Panc1 (cell line): ENCODE measurements around the gene ALDH1A1. TPM values are rescaled to one million over a fixed set of nuclear protein-coding genes. Genes with fewer than 3 reads are reported as not detected.

ENCODE experiments used
- ATAC-seq: fragments of 200-7000 bp; cut with Tn5 transposase; 2 replicates; pipeline ENCODE4 v1.9.1; 2020; ENCODE audit warnings: mild to moderate bottlenecking, moderate library complexity
- BruUV-seq: library from RNA; stranded (reverse); fragments of 400-500 nt; replicated peaks from 2 replicates; lab custom pipeline; 2021; lab: Mats Ljungman, UMichigan
- CTCF ChIA-PET: fragments of 300-600 bp; sonication (Branson Sonifier 250); formaldehyde crosslinking; loops from one replicate; lab custom pipeline; 2022; ENCODE audit warnings: antibody characterized with exemption; lab: Charles Lee
- POLR2A ChIA-PET: fragments of 300-600 bp; sonication (Branson Sonifier 250); formaldehyde crosslinking; loops from one replicate; lab custom pipeline; 2022; ENCODE audit warnings: antibody characterized with exemption; lab: Charles Lee
- DNase-seq: peaks from one replicate; pipeline ENCODE4 v3.0.0-alpha.2; 2010; ENCODE audit warnings: low read depth, low spot score
- H3K27ac ChIP-seq: 2 replicates; pipeline ENCODE4 v1.5.1; 2011; ENCODE audit warnings: mild to moderate bottlenecking, low read length, inconsistent platforms
- H3K27me3 ChIP-seq: fragments of 200-500 bp; sonication (Bioruptor generic); 2 replicates; pipeline ENCODE4 v1.6.0; 2014; ENCODE audit warnings: low read length, inconsistent platforms; ENCODE audit not compliant: control insufficient read depth, insufficient read depth
- H3K36me3 ChIP-seq: fragments of 200-500 bp; sonication (Bioruptor generic); 2 replicates; pipeline ENCODE4 v1.5.1; 2014; ENCODE audit warnings: inconsistent platforms, mild to moderate bottlenecking, low read length, moderate library complexity; ENCODE audit not compliant: control insufficient read depth, insufficient read depth
- H3K4me1 ChIP-seq: 2 replicates; pipeline ENCODE4 v1.5.1; 2011; ENCODE audit warnings: inconsistent platforms, mild to moderate bottlenecking, low read length, moderate library complexity; ENCODE audit not compliant: control insufficient read depth, insufficient read depth
- H3K4me3 ChIP-seq, 2 experiments: 2 replicates each; pipeline ENCODE4 v1.5.1; 2011 to 2012; ENCODE audit warnings: low read depth in 2 of 2, low read length in 2 of 2, mild to moderate bottlenecking in 2 of 2, inconsistent platforms in 1 of 2, moderate library complexity in 1 of 2
- H3K9me3 ChIP-seq: fragments of 200-500 bp; sonication (Bioruptor generic); 2 replicates; pipeline ENCODE4 v1.5.1; 2014; ENCODE audit warnings: low read depth, mild to moderate bottlenecking, inconsistent platforms, low read length, moderate library complexity; ENCODE audit not compliant: control insufficient read depth, insufficient read depth
- CTCF ChIP-seq: fragments of 450-650 bp; IDR thresholded peaks from 2 replicates; pipeline ENCODE4 v1.5.1; 2017; ENCODE audit warnings: mild to moderate bottlenecking
- POLR2AphosphoS5 ChIP-seq: IDR thresholded peaks from 2 replicates; pipeline ENCODE4 v1.6.1; 2012; ENCODE audit warnings: mild to moderate bottlenecking, low read depth, low read length, moderate library complexity
- SIN3A ChIP-seq: IDR thresholded peaks from 2 replicates; pipeline ENCODE4 v1.6.1; 2012; ENCODE audit warnings: low read depth, mild to moderate bottlenecking, low read length, moderate library complexity, borderline replicate concordance; ENCODE audit not compliant: insufficient read depth
- TCF7L2 ChIP-seq: IDR thresholded peaks from 2 replicates; pipeline ENCODE4 v1.6.1; 2011; ENCODE audit warnings: mild to moderate bottlenecking, low read depth, low read length, inconsistent platforms
- in situ Hi-C: cut with HindIII; loops from 2 replicates; pipeline ENCODE4 v1.10.0; 2016; ENCODE audit warnings: low sequenced_read_pairs, low pct_unique_long_range_greater_than_20kb
- intact Hi-C: fragments of 100-400 bp; cut with micrococcal nuclease; formaldehyde crosslinking; loops from one replicate; pipeline ENCODE4 v1.10.0; 2022; ENCODE audit not compliant: unreplicated experiment
- total RNA-seq: library from RNA; stranded (reverse); gene quantifications from one replicate; pipeline ENCODE4 v1.2.1, GENCODE V29; 2021; ENCODE audit not compliant: unreplicated experiment
- TF ChIP-seq, protein P1 (sequence below), 2 experiments: IDR thresholded peaks; 2 replicates each; pipeline ENCODE4 v1.6.1; 2011 to 2012; ENCODE audit warnings: low read depth in 2 of 2, control low read depth in 1 of 2, low read length in 1 of 2, mild to moderate bottlenecking in 1 of 2, moderate library complexity in 1 of 2; ENCODE audit not compliant: insufficient read depth in 1 of 2

Gene ALDH1A1
- total RNA-seq, 1 experiment from 2014 or later, result 0.54 TPM

DNA sequence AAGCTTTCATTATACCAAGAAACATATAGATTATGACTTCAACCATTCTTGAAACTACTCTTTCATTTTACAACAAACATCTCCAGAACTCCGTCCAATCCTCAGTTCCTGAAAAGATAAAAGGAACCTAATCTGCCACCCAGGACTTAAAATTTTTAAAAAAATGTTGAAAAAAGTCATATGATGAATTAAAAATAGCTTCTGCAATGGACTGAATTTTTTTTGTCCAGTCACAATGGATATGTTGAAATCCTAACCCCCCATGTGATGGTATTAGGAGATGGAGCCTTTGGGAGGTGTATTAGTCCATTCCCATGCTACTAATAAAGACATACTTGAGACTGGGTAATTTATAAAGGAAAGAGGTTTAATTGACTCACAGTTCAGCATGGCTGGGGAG, 2.7 kb upstream of the ALDH1A1 start:
- Histone ChIP-seq H3K27ac (no peak overlapping the region), H3K4me1 (no peaks in the 10 kb centered on the region), H3K9me3 (no peaks in the 10 kb centered on the region), H3K27me3 (no peaks in the 10 kb centered on the region), H3K36me3 (no peaks in the 10 kb centered on the region), H3K4me3 (no peak overlapping the region)
- no TSS peak for BruUV-seq
- DNase-seq (no peak), ATAC-seq (no peak)
- TF ChIP-seq POLR2AphosphoS5 (no peak), CTCF (no peak), TCF7L2 (no peak), SIN3A (no peak)
- TF ChIP-seq, protein P1, sequence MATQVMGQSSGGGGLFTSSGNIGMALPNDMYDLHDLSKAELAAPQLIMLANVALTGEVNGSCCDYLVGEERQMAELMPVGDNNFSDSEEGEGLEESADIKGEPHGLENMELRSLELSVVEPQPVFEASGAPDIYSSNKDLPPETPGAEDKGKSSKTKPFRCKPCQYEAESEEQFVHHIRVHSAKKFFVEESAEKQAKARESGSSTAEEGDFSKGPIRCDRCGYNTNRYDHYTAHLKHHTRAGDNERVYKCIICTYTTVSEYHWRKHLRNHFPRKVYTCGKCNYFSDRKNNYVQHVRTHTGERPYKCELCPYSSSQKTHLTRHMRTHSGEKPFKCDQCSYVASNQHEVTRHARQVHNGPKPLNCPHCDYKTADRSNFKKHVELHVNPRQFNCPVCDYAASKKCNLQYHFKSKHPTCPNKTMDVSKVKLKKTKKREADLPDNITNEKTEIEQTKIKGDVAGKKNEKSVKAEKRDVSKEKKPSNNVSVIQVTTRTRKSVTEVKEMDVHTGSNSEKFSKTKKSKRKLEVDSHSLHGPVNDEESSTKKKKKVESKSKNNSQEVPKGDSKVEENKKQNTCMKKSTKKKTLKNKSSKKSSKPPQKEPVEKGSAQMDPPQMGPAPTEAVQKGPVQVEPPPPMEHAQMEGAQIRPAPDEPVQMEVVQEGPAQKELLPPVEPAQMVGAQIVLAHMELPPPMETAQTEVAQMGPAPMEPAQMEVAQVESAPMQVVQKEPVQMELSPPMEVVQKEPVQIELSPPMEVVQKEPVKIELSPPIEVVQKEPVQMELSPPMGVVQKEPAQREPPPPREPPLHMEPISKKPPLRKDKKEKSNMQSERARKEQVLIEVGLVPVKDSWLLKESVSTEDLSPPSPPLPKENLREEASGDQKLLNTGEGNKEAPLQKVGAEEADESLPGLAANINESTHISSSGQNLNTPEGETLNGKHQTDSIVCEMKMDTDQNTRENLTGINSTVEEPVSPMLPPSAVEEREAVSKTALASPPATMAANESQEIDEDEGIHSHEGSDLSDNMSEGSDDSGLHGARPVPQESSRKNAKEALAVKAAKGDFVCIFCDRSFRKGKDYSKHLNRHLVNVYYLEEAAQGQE (IDR thresholded peaks at IDR 0.05; ENCODE audit: insufficient read depth in 1 of 2, low read depth in 2 of 2, low read length in 1 of 2), result no peak
- POLR2A ChIA-PET, result no interaction called here
- intact Hi-C loops (no loop called here), in situ Hi-C loops (no loop called here)
- CTCF ChIA-PET, result no interaction called here

DNA sequence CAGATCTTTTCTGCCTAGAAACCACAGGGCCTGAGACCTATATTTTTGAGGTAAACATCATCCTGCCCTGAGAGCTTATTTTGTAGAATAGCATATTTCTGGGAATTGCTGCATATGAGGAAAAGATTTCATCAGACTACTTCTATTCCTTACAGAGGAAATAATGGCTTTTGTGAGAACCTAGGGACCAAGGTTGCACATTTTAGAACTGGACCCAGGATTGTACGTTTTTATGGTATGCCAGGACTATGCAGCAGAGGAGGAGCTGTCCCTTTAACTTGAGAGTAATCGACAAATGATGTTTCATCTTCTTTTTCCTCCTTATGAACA, 2.2 kb upstream of the ALDH1A1 start:
- POLR2A ChIA-PET, result no interaction called here
- BruUV-seq, result no TSS peak
- no peak overlapping the region for H3K27ac ChIP-seq
- TF ChIP-seq, protein P1 (IDR thresholded peaks at IDR 0.05; ENCODE audit: insufficient read depth in 1 of 2, low read depth in 2 of 2, low read length in 1 of 2), result no peak
- TF ChIP-seq CTCF, result no peak
- no peak for TF ChIP-seq POLR2AphosphoS5
- no peak for TF ChIP-seq SIN3A
- no peak for TF ChIP-seq TCF7L2
- H3K27me3 ChIP-seq, result no peaks in the 10 kb centered on the region
- DNase-seq (no peak), ATAC-seq (no peak)
- CTCF ChIA-PET, result no interaction called here
- in situ Hi-C loops (no loop called here), intact Hi-C loops (no loop called here)
- H3K4me1 ChIP-seq, result no peaks in the 10 kb centered on the region
- H3K36me3 ChIP-seq, result no peaks in the 10 kb centered on the region
- H3K4me3 ChIP-seq, result no peak overlapping the region
- no peaks in the 10 kb centered on the region for H3K9me3 ChIP-seq
